NCI-H2227 (cell line): Measurements from ENCODE around the gene DNAH10.
A peak's percentile ranks its signal among the peaks of the same experiment; 100 is the strongest.

Experiments used
- DNase-seq: peaks from one replicate; lab custom pipeline; 2025; ENCODE audit not compliant: unreplicated experiment; lab: John Stamatoyannopoulos, UW

Gene DNAH10

DNA sequence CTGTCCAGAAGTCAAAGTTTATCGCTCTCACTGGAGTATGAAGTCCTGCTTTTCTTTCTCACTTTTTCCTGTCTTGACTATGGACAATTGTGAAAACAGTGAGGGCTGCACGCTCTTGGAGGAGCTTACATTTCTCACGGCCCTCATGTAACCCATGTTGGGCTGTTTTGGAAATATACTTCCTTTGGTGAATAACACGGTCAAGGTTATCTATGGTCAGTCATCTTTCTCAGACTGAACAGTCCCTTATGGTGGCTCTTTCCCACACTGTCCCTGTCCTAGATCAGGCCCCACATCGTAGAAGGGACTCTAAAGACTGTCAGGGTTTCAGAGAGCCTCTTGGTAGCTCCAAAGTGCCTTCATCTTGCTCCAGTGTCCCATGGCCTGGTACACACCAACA lies 203.3 kb downstream of the DNAH10 start:
- no peak for DNase-seq

DNA sequence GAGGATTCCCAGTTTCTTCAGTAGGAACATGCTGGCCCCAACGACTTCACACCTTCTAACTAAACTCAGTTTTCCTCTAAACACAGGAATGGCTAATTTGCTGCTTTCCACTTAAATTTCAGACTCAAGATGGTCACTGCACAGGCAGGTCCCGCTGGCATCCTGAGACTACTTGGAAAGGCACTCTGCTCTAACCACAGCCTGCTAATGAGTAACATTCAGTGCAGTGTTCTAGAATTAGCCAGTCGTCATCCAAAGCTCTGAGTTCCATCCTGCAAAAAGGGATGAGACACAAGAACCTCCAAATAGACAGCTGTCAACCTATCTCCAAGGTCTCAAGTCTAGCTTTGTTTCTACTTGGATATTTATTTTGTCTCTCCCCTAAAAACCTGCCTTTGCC lies 204.5 kb downstream of the DNAH10 start:
- no peak for DNase-seq

DNA sequence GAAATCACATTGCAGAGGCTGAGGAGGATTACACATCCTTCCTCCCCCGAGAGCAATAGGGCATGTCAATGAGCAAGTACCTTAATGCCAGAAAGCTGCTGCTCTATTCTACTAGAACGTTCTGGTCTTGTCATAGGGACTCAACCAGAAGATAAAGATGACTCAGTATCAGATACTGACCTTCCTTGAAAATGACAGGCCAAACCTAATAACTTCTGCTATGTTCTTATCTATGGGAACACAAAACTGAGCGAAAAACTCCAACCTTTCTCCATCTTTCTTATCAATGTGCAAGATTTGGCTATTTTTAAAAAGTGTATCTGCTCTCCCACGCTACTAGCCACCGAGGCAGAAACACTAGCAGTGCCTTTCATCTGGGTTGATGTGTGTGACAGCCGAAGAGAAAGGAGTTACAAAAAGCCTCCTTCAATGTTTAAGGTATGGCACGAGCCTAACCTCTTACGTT lies 205.1 kb downstream of the DNAH10 start:
- no peak for DNase-seq

DNA sequence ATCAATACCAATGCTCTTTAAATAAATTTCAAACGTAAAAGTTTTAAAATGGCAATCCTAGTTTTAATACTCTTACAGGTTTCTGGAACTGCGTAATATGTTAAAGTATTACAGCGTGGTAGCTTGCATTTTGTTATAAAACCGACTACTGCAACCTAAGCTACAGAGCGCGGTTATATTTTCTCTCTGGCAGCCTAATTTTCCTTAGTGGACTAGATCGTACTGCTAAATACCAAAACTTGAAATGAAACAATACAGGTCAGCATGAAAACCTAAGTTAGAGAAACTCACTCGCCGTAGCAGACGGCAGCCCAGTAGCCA lies 209.3 kb downstream of the DNAH10 start:
- DNase-seq, result no peak

DNA sequence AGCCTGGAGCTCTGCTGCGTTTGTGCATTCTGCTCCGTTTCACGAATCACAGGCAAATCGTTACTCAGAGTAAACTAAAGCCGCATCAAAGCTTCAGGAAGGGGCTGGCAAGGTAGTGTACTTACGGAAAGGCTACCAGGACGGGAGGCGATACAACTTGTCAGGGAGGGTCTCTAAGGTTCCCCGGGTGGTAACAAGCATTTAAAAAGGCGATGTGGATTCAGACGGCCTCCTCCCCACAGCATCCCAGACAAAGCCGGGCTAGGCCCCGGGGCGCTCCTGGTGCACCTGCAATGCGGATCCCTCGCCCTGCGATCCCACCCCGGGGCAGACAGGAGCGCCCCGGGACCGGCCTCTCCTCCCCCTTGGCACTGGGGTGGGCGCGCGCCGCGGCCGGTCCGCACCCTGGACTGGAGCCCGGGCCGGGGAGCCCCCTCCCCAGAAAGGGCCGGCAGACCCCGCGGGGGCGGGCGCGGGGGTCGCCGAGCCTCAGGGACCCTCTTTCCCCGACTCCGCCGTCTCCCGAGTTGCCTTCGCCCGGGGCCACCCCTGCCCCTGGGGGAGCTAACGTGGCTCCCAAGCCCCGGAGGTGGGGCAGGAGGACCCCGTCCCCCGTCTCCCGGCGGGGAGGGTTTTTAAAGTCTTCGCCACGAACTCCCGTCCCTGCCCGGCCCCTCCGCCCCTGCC lies 209.8 kb downstream of the DNAH10 start:
- peak; percentile 65 for DNase-seq

DNA sequence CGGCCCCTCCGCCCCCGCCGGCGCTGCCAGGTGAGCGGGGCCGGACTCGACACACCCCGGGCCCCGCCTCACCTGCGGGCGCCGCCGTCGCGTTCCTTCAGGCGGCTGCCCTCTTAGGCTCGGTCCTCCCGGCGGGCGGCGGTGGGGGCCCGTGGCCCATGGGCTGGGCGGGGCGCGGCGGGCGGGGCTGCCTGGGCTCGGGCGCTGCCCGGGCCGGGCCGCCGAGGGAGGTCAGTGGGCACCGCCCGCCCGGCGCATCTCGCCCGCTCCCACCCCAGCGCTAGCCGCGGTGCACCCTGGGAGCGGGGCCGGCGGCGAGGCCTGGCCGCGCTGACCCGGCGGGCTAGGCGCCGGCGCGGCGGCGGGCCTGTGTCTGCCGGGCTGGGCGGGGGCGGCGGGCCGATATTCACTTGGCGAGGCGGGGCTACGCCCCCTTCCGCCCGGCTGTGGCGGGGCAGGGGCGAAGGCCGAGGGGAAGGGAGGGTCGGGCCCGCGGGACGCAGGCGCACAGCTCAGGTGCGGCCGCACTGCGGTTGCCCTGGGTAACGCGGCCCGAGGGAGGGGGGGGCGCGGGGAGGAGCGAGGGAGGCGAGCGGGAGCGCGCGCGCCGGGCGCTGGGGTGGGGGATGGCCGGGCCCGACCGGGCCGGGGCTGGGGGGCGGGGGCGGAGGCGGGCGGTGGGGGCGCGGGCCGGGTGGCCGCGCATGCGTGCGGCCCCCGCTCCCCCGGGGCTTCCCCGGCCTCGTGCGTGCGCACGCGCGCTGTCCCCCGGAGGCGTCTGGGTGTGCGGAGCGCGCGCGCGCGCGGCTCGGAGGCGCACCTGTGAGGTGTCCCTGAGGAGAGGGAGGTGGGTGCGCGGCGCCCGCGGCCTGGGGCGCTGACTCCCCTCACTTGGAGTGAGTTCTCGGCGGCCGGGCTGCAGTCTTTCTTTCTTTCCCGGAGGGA lies 210.6 kb downstream of the DNAH10 start, which contains the start of the genes CCDC92 and ZNF664:
CCDC92 (minus strand) TSS at position 375 of the 945 bp plus-strand sequence. CDS start 28,526 bp downstream, outside the sequence.
ZNF664 (plus strand) TSS at position 759 of the 945 bp plus-strand sequence. CDS start 38,930 bp downstream, outside the sequence.
- peak; percentile 99 for DNase-seq

DNA sequence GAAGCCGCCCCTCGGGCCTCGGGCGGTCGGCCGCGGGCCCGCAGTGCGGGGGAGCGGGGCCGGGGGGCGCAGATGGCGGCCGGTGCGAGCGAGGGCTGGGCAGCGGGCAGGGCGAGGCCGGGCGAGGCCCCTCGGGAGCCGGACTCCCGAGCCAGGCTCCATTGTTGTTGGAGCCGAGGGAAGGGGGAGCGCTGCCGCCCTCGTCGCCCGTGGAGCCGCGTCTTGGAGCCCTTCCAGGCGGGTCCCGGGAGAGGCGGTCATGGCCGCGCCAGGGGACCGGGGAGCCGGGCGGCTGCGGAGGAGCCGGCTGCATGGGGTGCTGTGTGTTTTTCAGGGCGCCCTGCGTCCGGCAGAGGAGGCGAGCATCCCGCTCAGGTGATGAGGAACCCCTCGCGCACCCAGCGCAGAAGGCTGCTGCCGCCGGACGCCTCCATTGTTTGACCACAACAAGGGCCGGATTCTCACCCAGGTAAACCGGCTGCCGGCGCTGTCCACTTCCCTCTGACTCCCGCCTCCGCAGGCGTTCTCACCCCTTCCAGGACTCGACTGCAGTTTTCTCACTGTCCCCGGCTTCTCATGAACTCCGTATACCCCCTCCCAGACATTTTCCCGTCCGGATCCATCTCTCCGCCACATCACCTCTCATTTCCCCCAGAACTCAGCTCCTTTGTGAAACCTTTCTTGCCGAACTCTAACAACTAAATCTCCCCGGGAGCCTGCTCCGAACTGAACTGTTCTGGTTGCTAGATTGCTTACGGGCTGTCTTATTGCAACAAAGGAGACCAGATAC lies 211.6 kb downstream of the DNAH10 start:
- DNase-seq, result peak; percentile 67

DNA sequence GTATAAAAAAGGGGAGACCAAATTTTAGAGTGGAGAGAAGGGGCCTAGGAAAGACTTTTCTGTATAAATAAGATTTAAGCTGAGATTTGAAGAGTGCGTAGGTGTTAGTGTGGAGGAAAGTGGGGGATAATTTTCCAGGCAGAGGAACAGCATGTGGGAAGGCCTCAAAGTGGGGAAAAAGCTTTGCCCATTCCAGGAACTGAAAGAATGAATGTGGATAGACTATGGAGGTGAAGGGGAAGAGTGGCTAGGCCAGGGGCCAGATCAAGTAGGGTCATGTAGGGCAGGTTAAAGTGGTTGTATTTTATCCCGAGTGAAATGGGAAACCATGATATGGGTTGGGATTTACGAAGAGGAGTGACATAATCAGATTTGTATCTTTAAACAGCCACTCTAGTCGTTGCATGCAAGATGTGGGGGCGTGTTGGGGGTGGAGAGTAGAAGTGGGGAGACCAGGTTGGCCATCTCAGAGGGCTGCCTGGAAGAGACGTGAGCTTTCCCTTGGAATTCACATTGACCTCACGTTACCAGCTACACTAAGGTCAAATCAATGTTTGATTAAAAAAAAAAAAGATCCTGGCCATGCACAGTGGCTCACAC lies 214.2 kb downstream of the DNAH10 start:
- no peak for DNase-seq

DNA sequence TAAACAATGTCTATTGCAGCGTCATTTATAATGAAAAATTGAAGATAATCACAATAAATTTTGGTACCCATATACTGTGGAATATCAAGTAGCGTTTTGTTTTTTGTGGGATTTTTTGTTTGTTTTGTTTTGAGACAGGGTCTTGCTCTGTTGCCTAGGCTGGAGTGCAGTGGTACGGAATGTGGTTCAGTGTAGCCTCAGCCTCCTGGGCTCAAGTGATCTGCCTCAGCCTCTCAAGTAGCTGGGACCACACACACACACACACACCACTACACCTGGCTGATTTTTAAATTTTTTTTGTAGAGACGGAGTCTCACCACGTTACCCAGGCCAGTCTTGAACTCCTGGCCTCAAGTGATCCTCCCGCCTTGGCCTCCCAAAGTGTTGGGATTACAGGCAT lies 217.5 kb downstream of the DNAH10 start:
- DNase-seq, result no peak

DNA sequence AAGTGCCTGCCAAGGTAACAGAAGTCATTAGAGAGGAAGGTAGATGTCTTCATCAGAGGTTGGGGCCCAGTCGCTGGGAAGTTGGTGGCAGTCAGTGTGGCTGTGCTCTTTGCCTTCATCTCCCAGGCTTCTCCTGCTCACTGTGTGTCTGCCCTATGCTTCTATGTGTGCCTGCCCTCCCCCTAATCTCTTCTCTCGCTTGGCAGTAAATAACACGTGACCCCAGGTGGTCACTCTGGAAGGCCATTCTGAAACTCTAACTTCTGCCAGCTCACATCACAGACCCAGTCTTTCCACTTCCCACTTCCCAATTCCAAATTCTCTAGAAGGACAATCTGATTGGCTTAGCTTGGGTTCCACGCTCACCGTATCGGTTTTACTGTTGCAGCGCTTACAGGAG lies 220.2 kb downstream of the DNAH10 start:
- DNase-seq, result no peak

DNA sequence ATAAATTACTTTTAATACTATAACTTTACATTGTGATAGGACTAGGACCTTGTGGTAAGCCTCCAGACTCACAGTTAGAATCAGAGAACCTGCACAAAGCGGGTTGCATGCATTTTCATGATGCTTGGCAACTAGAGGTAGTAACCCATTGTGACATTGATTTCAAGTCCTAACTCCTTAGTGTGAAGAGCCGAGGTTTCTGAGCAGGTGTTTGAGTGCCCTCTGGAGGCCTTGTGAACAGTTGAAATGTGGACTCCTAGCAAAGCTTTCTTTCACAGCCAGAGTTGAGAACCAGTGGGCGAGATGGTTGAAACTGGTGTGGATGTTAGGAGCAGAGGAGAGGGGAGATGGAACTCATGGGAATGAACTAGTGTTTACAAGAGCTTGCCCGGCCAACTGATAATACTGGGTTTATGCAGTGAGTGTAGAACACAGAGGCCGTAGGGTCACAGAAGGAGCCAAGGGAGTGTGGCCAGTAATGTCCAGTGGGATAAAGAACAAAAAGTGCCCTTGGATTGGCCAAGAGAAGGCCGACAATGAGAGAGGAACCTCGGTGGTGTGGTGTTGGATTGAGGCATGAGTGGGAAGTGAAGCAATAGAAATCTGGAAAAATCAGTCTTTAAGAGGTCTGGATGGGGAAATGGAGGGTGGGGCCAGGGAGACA lies 221.9 kb downstream of the DNAH10 start:
- peak; percentile 71 for DNase-seq

DNA sequence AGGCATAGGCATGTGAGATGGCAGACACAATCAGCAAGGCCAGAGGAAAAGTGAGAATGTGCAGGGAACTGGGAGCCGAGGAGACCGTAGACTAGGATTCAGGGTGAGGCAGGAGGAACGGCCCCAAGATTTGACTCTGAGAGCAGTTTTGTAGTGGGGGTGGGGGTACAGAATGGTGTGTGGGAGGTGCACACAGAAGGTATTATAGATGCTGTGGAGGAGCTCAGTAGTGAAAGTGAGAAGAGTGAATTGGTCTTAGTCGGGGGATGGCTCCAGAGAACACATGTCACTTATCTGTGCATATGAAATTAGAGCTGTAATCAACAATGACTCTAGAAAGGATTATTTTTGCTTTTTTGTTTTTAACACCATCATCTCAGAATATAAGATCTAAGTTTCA lies 222.8 kb downstream of the DNAH10 start:
- no peak for DNase-seq
